Uterus (tissue), 4 donors: ENCODE results near the gene SLC46A2. TPM values are rescaled to one million over a fixed set of nuclear protein-coding genes. Genes with fewer than 3 reads are reported as not detected.

ENCODE experiments used
- DNase-seq, 2 donors: peaks; one replicate each; pipeline ENCODE4 v3.0.0-alpha.2; 2019 to 2020
- H3K27ac ChIP-seq, 2 donors: fragments of 200-600 bp; sonication (generic); 1 replicate in 1 of 2; 2 replicates in 1 of 2; pipeline ENCODE4 v1.5.1; 2016 to 2018
- H3K27me3 ChIP-seq, 2 donors: fragments of 200-600 bp; sonication (generic); one replicate each; pipeline ENCODE4 v1.5.1; 2018 to 2019; ENCODE audit warnings: control low read depth in 1 of 2
- H3K36me3 ChIP-seq, 2 donors: fragments of 200-600 bp; sonication (generic); one replicate each; pipeline ENCODE4 v1.5.1; 2019; ENCODE audit warnings: control low read depth in 1 of 2
- H3K4me1 ChIP-seq, 2 donors: fragments of 200-600 bp; sonication (generic); one replicate each; pipeline ENCODE4 v1.5.1; 2018 to 2019; ENCODE audit warnings: control low read depth in 1 of 2
- H3K4me3 ChIP-seq, 2 donors: fragments of 200-600 bp; sonication (generic); 1 replicate in 1 of 2; 2 replicates in 1 of 2; pipeline ENCODE4 v1.5.1; 2018 to 2019; ENCODE audit warnings: mild to moderate bottlenecking in 1 of 2
- H3K9me3 ChIP-seq, 2 donors: fragments of 200-600 bp; sonication (generic); one replicate each; pipeline ENCODE4 v1.5.1; 2019; ENCODE audit warnings: control low read depth in 1 of 2
- POLR2A ChIP-seq, 2 donors: fragments of 450-650 bp; IDR thresholded peaks; one replicate each; pipeline ENCODE4 v1.6.1; 2016; ENCODE audit warnings: antibody characterized with exemption in 2 of 2, mild to moderate bottlenecking in 1 of 2, moderate library complexity in 1 of 2
- intact Hi-C: fragments of 100-400 bp; cut with DNase I; formaldehyde crosslinking; loops from one replicate; pipeline ENCODE4 v1.15.1; 2023; ENCODE audit warnings: low total_unique reads
- total RNA-seq, 4 donors: library from RNA; depleted of rRNA in 3 of 4; stranded (reverse); fragments of >200 nt in 3 of 4; gene quantifications; one replicate each; pipeline versions ENCODE4 v1.1.0 to v1.2.4, GENCODE V29; 2014 to 2023
- TF ChIP-seq, protein P1 (sequence below), 4 experiments: fragments of 200-600 bp in 2 of 4; fragments of 450-650 bp in 2 of 4; sonication (generic) in 2 of 4; IDR thresholded peaks; one replicate each; pipeline ENCODE4 v1.5.1; 2016 to 2019; ENCODE audit warnings: antibody characterized with exemption in 4 of 4, mild to moderate bottlenecking in 2 of 4, moderate library complexity in 1 of 4
- donor health status: DM: yes; HTN: yes; CAD: no.

SLC46A2 gene
- total RNA-seq, 4 donors from 2014 or later, result not detected

DNA sequence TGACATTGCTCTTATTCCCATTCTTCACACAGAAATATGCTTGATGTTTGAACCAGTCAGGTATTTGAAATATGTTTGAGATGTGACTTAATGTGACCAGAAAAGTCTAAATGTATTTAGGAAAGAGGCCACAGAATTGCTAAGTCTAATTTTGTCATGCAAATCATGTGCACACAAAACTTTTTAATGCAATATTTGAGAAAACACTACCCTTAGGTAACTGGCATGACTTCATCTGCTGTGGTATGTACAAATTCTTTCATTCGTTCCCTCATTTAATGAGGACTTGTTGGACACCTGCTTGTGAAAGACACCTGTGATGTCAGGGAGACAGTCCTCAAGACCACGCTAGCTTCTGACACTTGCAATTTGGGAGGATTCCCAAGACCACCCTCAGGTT, 21.1 kb upstream of the SLC46A2 start:
- no peak overlapping the region for H3K4me3 ChIP-seq
- H3K36me3 ChIP-seq, result no peaks in the 10 kb centered on the region
- H3K27me3 ChIP-seq, result no peaks in the 10 kb centered on the region
- intact Hi-C loops, result no loop called here
- H3K4me1 ChIP-seq, result no peaks in the 10 kb centered on the region
- TF ChIP-seq, protein P1, sequence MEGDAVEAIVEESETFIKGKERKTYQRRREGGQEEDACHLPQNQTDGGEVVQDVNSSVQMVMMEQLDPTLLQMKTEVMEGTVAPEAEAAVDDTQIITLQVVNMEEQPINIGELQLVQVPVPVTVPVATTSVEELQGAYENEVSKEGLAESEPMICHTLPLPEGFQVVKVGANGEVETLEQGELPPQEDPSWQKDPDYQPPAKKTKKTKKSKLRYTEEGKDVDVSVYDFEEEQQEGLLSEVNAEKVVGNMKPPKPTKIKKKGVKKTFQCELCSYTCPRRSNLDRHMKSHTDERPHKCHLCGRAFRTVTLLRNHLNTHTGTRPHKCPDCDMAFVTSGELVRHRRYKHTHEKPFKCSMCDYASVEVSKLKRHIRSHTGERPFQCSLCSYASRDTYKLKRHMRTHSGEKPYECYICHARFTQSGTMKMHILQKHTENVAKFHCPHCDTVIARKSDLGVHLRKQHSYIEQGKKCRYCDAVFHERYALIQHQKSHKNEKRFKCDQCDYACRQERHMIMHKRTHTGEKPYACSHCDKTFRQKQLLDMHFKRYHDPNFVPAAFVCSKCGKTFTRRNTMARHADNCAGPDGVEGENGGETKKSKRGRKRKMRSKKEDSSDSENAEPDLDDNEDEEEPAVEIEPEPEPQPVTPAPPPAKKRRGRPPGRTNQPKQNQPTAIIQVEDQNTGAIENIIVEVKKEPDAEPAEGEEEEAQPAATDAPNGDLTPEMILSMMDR (IDR thresholded peaks at IDR 0.05), result no peak
- no peak for TF ChIP-seq POLR2A (IDR thresholded peaks at IDR 0.05)
- H3K9me3 ChIP-seq, result no peaks in the 10 kb centered on the region
- H3K27ac ChIP-seq, result no peak overlapping the region
- DNase-seq, result no peak

GRCh38 chr9:112905084-112905483, 14.4 kb upstream of the SLC46A2 start:
- Histone ChIP-seq H3K27me3 (no peaks in the 10 kb centered on the region), H3K4me1 (no peaks in the 10 kb centered on the region), H3K4me3 (no peak overlapping the region), H3K36me3 (no peaks in the 10 kb centered on the region), H3K27ac (no peak overlapping the region), H3K9me3 (no peaks in the 10 kb centered on the region)
- TF ChIP-seq, protein P1 (IDR thresholded peaks at IDR 0.05), result no peak
- no peak for TF ChIP-seq POLR2A (IDR thresholded peaks at IDR 0.05)
- intact Hi-C loops, result no loop called here
- no peak for DNase-seq

- intact Hi-C loops, result no loop called here
- Histone ChIP-seq H3K27me3 (no peaks in the 10 kb centered on the region), H3K27ac (no peak overlapping the region), H3K4me1 (no peaks in the 10 kb centered on the region), H3K36me3 (no peaks in the 10 kb centered on the region), H3K4me3 (no peak overlapping the region), H3K9me3 (no peaks in the 10 kb centered on the region)
- DNase-seq, result no peak
- TF ChIP-seq POLR2A (IDR thresholded peaks at IDR 0.05), result no peak
- TF ChIP-seq, protein P1 (IDR thresholded peaks at IDR 0.05), result no peak
Observed at GRCh38 chr9:112900901-112901300, 10.2 kb upstream of the SLC46A2 start.

DNA sequence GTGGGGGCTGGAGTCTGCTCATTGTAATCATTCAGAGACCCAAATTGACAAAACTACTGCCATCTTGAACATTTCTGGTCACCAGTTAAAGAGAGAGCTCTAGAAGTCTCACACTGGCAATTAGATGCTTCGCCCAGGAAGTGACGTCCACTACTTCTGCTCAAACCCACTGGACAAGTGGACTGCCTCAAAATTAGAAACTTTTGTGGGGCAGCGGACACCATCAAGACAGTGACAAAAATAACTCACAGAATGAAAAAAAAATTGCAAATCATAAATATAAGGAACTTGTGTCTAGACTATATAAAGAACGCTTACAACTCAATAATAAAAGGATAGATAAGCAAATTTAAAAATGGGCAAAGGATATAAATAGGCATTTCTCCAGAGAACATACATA, 9.8 kb upstream of the SLC46A2 start:
- Histone ChIP-seq H3K4me3 (no peak overlapping the region), H3K4me1 (no peaks in the 10 kb centered on the region), H3K9me3 (no peaks in the 10 kb centered on the region), H3K36me3 (no peaks in the 10 kb centered on the region), H3K27me3 (no peaks in the 10 kb centered on the region), H3K27ac (no peak overlapping the region)
- intact Hi-C loops, result no loop called here
- TF ChIP-seq, protein P1 (IDR thresholded peaks at IDR 0.05), result no peak
- no peak for TF ChIP-seq POLR2A (IDR thresholded peaks at IDR 0.05)
- no peak for DNase-seq

DNA sequence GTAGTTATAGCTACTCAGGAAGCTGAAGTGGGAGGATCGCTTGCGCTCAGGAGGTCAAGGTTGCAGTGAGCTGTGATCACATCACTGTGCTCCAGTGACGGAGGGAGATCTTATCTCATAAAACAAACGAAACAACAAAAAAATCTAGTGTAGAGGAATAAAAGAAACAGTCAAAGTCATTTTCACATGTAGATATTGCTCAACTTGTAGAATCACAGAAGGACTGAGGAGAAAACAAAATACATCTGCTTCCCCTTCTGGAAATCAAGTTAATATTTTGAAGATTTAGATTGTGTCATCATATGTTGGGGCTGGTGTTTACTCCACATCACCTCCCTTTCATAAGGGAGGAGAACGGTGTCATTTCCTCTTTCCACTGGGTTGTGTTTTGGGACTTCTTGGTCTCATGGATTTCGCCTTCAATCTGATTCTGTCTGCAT, 8.2 kb upstream of the SLC46A2 start:
- TF ChIP-seq, protein P1 (IDR thresholded peaks at IDR 0.05), result no peak
- no peak for TF ChIP-seq POLR2A (IDR thresholded peaks at IDR 0.05)
- H3K4me1 ChIP-seq, result no peaks in the 10 kb centered on the region
- intact Hi-C loops, result no loop called here
- H3K9me3 ChIP-seq, result no peaks in the 10 kb centered on the region
- H3K4me3 ChIP-seq, result no peak overlapping the region
- DNase-seq, result no peak
- no peak overlapping the region for H3K27ac ChIP-seq
- no peaks in the 10 kb centered on the region for H3K36me3 ChIP-seq
- H3K27me3 ChIP-seq, result no peaks in the 10 kb centered on the region
